ENCODE measurements around the gene CDH12.

GRCh38 chr5:22102823-22103359, 750.3 kb downstream of the CDH12 start:
- TF ChIP-seq, protein P1, sequence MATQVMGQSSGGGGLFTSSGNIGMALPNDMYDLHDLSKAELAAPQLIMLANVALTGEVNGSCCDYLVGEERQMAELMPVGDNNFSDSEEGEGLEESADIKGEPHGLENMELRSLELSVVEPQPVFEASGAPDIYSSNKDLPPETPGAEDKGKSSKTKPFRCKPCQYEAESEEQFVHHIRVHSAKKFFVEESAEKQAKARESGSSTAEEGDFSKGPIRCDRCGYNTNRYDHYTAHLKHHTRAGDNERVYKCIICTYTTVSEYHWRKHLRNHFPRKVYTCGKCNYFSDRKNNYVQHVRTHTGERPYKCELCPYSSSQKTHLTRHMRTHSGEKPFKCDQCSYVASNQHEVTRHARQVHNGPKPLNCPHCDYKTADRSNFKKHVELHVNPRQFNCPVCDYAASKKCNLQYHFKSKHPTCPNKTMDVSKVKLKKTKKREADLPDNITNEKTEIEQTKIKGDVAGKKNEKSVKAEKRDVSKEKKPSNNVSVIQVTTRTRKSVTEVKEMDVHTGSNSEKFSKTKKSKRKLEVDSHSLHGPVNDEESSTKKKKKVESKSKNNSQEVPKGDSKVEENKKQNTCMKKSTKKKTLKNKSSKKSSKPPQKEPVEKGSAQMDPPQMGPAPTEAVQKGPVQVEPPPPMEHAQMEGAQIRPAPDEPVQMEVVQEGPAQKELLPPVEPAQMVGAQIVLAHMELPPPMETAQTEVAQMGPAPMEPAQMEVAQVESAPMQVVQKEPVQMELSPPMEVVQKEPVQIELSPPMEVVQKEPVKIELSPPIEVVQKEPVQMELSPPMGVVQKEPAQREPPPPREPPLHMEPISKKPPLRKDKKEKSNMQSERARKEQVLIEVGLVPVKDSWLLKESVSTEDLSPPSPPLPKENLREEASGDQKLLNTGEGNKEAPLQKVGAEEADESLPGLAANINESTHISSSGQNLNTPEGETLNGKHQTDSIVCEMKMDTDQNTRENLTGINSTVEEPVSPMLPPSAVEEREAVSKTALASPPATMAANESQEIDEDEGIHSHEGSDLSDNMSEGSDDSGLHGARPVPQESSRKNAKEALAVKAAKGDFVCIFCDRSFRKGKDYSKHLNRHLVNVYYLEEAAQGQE (IDR thresholded peaks at IDR 0.05; ENCODE audit: low read depth, low read length): no peak
- TF ChIP-seq CBX5 (IDR thresholded peaks at IDR 0.05; ENCODE audit: low read depth): no peak
- no peak for TF ChIP-seq ZNF274 (IDR thresholded peaks at IDR 0.05; ENCODE audit: insufficient read depth, insufficient read length)
- TF ChIP-seq CTCF (IDR thresholded peaks at IDR 0.05 in 2 of 3, conservative IDR thresholded peaks at IDR 0.05 in 1 of 3; ENCODE audit: control insufficient read depth in 2 of 3, extremely low read depth in 1 of 3, insufficient read depth in 1 of 3, low read depth in 3 of 3, low read length in 3 of 3): no peak
- TF ChIP-seq, protein P2, sequence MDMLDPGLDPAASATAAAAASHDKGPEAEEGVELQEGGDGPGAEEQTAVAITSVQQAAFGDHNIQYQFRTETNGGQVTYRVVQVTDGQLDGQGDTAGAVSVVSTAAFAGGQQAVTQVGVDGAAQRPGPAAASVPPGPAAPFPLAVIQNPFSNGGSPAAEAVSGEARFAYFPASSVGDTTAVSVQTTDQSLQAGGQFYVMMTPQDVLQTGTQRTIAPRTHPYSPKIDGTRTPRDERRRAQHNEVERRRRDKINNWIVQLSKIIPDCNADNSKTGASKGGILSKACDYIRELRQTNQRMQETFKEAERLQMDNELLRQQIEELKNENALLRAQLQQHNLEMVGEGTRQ (IDR thresholded peaks at IDR 0.05; ENCODE audit: borderline replicate concordance, low read depth, low read length): no peak
- no peak for TF ChIP-seq EZH2 (IDR thresholded peaks at IDR 0.05; ENCODE audit: borderline replicate concordance, control insufficient read depth, low read depth, low read length)
- no peak for TF ChIP-seq NR2C1 (IDR thresholded peaks at IDR 0.05)
- TF ChIP-seq SIN3A (IDR thresholded peaks at IDR 0.05; ENCODE audit: low read depth, low read length): no peak
- TF ChIP-seq CREM (IDR thresholded peaks at IDR 0.05; ENCODE audit: low read depth): no peak
- no peak for TF ChIP-seq MEF2B (IDR thresholded peaks at IDR 0.05; ENCODE audit: partially characterized antibody, poor library complexity, severe bottlenecking)
- TF ChIP-seq CREB1 (IDR thresholded peaks at IDR 0.05; ENCODE audit: low read depth): no peak
- no peak for TF ChIP-seq BHLHE40 (IDR thresholded peaks at IDR 0.05; ENCODE audit: borderline replicate concordance in 1 of 2, low read depth in 2 of 2, low read length in 1 of 2)
- no peak for TF ChIP-seq ZSCAN29 (IDR thresholded peaks at IDR 0.05)
- TF ChIP-seq USF1 (IDR thresholded peaks at IDR 0.05; ENCODE audit: borderline replicate concordance, extremely low read length, insufficient read depth, low read depth, low read length): no peak

All from GM12878 (cell line).